ENCODE data around the gene TBL3. TPM values are rescaled to one million over a fixed set of nuclear protein-coding genes. Genes with fewer than 3 reads are reported as not detected.

Gene TBL3
- total and polyA plus RNA-seq, 2 donors (not counting 1 experiment from before 2014, with no cell fraction given) = 31.9 to 52.2 TPM

DNA sequence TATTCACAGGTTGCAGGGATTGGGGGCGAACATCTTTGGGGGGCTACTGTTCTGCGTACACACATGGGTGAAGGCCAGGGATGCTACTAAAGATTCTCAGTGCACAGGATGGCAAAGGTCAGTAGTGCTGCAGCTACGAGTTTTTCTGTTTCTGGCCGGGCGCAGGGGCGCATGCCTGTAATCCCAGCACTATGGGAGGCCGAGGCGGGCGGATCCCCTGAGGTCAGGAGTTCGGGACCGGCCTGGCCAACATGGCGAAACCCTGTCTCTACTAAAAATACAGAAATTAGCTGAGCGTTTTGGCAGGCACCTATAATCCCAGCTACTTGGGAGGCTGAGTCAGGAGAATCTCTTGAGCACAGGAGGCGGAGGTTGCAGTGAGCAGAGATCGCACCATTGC is 41.7 kb downstream of the TBL3 start:
- Histone ChIP-seq H3K36me3 (replicated peaks in 1 of 2; ENCODE audit: control extremely low read depth in 1 of 2, control insufficient read depth in 1 of 2, extremely low read depth in 1 of 2, insufficient read depth in 2 of 2, low read length in 1 of 2) (no peaks in the 10 kb centered on the region), H2AFZ (ENCODE audit: insufficient read depth, low read depth, low read length, poor library complexity, severe bottlenecking) (no peak overlapping the region), H3K79me2 (ENCODE audit: control insufficient read depth, insufficient read depth, low read length) (peaks cover 15% of the 10 kb centered on the region), H3K4me1 (ENCODE audit: control insufficient read depth in 2 of 2, insufficient read depth in 2 of 2, low read length in 2 of 2) (peaks cover 13 to 16% of the 10 kb centered on the region in 2 donors), H3K9me3 (ENCODE audit: control extremely low read depth in 1 of 3, control insufficient read depth in 2 of 3, insufficient read depth in 1 of 3, low read length in 2 of 3) (no peaks in the 10 kb centered on the region), H3K4me3 (ENCODE audit: control extremely low read depth in 1 of 5, extremely low read depth in 1 of 5, insufficient read depth in 1 of 5, low read depth in 2 of 5, low read length in 4 of 5) (no peak overlapping the region), H3K9ac (ENCODE audit: low read length) (no peak overlapping the region), H3K27ac (ENCODE audit: low read length in 2 of 2) (no peak overlapping the region), H3K27me3 (replicated peaks in 1 of 4; ENCODE audit: control extremely low read depth in 1 of 4, control insufficient read depth in 3 of 4, insufficient read depth in 4 of 4, low read length in 3 of 4) (peaks cover 0 to 7% (median 0%) of the 10 kb centered on the region in 4 experiments), H4K20me1 (ENCODE audit: control insufficient read depth, insufficient read depth, low read length, poor library complexity, severe bottlenecking) (peaks cover 7% of the 10 kb centered on the region), H3K4me2 (replicated peaks; ENCODE audit: low read depth, low read length, poor library complexity, severe bottlenecking) (no peak overlapping the region)
- CTCF ChIA-PET = interaction anchor here (1.2 to 2.8 kb wide), 2 partner anchors 9 kb away, joined by 3 to 10 read pairs; no protein-coding TSS in a partner anchor
- H3K9me3 Mint-ChIP-seq (ENCODE audit: insufficient read depth) = no peaks in the 10 kb centered on the region
- no peak overlapping the region for H3K4me3 Mint-ChIP-seq
- H3K27ac Mint-ChIP-seq = no peak overlapping the region
- no peak for DNase-seq
- intact Hi-C loops (cut with micrococcal nuclease) = no loop called here
- peaks cover 10% of the 10 kb centered on the region for H3K4me1 Mint-ChIP-seq
- peaks cover 3% of the 10 kb centered on the region for H3K27me3 Mint-ChIP-seq
- WGBS (ENCODE audit: insufficient coverage) = 95% methylated on average over 13 of the region's 15 CpGs
- TF ChIP-seq, protein P1, sequence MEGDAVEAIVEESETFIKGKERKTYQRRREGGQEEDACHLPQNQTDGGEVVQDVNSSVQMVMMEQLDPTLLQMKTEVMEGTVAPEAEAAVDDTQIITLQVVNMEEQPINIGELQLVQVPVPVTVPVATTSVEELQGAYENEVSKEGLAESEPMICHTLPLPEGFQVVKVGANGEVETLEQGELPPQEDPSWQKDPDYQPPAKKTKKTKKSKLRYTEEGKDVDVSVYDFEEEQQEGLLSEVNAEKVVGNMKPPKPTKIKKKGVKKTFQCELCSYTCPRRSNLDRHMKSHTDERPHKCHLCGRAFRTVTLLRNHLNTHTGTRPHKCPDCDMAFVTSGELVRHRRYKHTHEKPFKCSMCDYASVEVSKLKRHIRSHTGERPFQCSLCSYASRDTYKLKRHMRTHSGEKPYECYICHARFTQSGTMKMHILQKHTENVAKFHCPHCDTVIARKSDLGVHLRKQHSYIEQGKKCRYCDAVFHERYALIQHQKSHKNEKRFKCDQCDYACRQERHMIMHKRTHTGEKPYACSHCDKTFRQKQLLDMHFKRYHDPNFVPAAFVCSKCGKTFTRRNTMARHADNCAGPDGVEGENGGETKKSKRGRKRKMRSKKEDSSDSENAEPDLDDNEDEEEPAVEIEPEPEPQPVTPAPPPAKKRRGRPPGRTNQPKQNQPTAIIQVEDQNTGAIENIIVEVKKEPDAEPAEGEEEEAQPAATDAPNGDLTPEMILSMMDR (IDR thresholded peaks at IDR 0.05) = no peak
- TF ChIP-seq EZH2 (IDR thresholded peaks at IDR 0.05; ENCODE audit: borderline replicate concordance, insufficient read depth, low read depth, low read length, poor library complexity, severe bottlenecking) = no peak
- no peak for ATAC-seq (ENCODE audit: low read depth)
- POLR2A ChIA-PET = no interaction called here

DNA sequence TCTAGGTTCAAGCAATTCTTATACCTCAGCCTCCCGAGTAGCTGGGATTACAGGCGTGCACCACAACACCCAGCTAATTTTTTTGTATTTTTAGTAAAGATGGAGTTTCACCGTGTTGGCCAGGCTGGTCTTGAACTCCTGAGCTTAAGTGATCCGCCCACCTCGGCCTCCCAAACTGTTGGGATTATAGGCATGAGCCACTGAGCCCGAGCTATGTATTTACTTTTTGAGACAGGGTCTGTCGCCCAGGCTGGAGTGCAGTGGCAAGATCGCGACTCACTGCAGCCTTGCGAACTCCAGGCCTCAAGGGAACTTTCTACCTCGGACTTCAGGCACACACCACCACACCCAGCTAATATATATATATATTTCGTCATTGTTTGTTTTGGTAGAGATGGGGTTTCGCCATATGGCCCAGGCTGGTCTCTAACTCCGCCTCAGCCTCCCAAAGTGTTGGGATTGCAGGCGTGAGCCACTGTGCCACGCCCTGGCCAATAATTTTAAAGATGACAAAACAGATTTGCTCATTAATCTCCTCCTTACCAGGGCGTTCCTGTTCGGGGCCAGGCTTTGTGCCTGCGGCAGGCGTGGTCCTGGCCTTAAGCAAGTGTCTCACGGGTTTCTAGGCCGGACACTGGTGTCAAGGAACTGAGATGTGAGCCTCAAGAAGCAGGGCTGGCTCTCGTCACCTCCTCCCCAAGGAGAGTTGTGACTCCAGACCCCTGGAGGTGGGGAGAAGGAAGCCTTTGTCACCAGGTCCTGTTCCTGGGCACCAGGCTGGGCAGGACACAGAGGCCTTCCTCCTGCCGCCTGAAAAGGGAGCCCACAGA is 43.5 kb downstream of the TBL3 start:
- no peaks in the 10 kb centered on the region for H4K20me1 ChIP-seq (ENCODE audit: control insufficient read depth, insufficient read depth, low read length, poor library complexity, severe bottlenecking)
- CTCF ChIA-PET = interaction anchor here (0.6 kb wide), 1 partner anchor 139 kb away, joined by 3 read pairs; no protein-coding TSS in a partner anchor
- H3K4me3 Mint-ChIP-seq = no peak overlapping the region
- H3K9me3 Mint-ChIP-seq (ENCODE audit: insufficient read depth) = no peaks in the 10 kb centered on the region
- H2AFZ ChIP-seq (ENCODE audit: insufficient read depth, low read depth, low read length, poor library complexity, severe bottlenecking) = no peak overlapping the region
- H3K4me1 ChIP-seq (ENCODE audit: control insufficient read depth in 2 of 2, insufficient read depth in 2 of 2, low read length in 2 of 2) = peaks cover 12 to 15% of the 10 kb centered on the region in 2 donors
- no peak overlapping the region for H3K27ac ChIP-seq (ENCODE audit: low read length in 2 of 2)
- peaks cover 3% of the 10 kb centered on the region for H3K79me2 ChIP-seq (ENCODE audit: control insufficient read depth, insufficient read depth, low read length)
- ATAC-seq (ENCODE audit: low read depth) = no peak
- H3K4me2 ChIP-seq (replicated peaks; ENCODE audit: low read depth, low read length, poor library complexity, severe bottlenecking) = no peak overlapping the region
- TF ChIP-seq EZH2 (IDR thresholded peaks at IDR 0.05; ENCODE audit: borderline replicate concordance, insufficient read depth, low read depth, low read length, poor library complexity, severe bottlenecking) = no peak
- TF ChIP-seq, protein P1 (IDR thresholded peaks at IDR 0.05) = no peak
- POLR2A ChIA-PET = no interaction called here
- intact Hi-C loops (cut with micrococcal nuclease) = no loop called here
- H3K36me3 ChIP-seq (replicated peaks in 1 of 2; ENCODE audit: control extremely low read depth in 1 of 2, control insufficient read depth in 1 of 2, extremely low read depth in 1 of 2, insufficient read depth in 2 of 2, low read length in 1 of 2) = no peaks in the 10 kb centered on the region
- no peaks in the 10 kb centered on the region for H3K9me3 ChIP-seq (ENCODE audit: control extremely low read depth in 1 of 3, control insufficient read depth in 2 of 3, insufficient read depth in 1 of 3, low read length in 2 of 3)
- 92% methylated on average over 18 of the region's 24 CpGs for WGBS (ENCODE audit: insufficient coverage)
- peaks cover 0 to 21% (median 6%) of the 10 kb centered on the region in 4 experiments for H3K27me3 ChIP-seq (replicated peaks in 1 of 4; ENCODE audit: control extremely low read depth in 1 of 4, control insufficient read depth in 3 of 4, insufficient read depth in 4 of 4, low read length in 3 of 4)
- H3K4me1 Mint-ChIP-seq = peaks cover 1% of the 10 kb centered on the region
- no peak overlapping the region for H3K9ac ChIP-seq (ENCODE audit: low read length)
- H3K4me3 ChIP-seq (ENCODE audit: control extremely low read depth in 1 of 5, extremely low read depth in 1 of 5, insufficient read depth in 1 of 5, low read depth in 2 of 5, low read length in 4 of 5) = no peak overlapping the region
- DNase-seq = no peak
- H3K27me3 Mint-ChIP-seq = peaks cover 11% of the 10 kb centered on the region
- H3K27ac Mint-ChIP-seq = no peak overlapping the region
